HL-60 (cell line): Measurements from ENCODE around the gene CNP.

Experiments
- DNase-seq, 2 experiments: peaks; one replicate each; pipeline ENCODE4 v3.0.0-alpha.2; 2010 to 2020; ENCODE audit warnings: low read depth in 1 of 2, low spot score in 1 of 2
- H3K27ac ChIP-seq: fragments of 250-450 bp; sonication (Bioruptor Pico); replicated peaks from 2 replicates; pipeline ENCODE4 v1.5.1; 2020; ENCODE audit warnings: mild to moderate bottlenecking, moderate library complexity
- H3K27me3 ChIP-seq: fragments of 250-450 bp; sonication (Bioruptor Pico); 2 replicates; pipeline ENCODE4 v1.5.1; 2021; ENCODE audit warnings: mild to moderate bottlenecking, moderate library complexity; ENCODE audit not compliant: insufficient read depth, poor library complexity, severe bottlenecking
- H3K4me3 ChIP-seq: replicated peaks from 2 replicates; pipeline ENCODE4 v1.5.1; 2011; ENCODE audit warnings: mild to moderate bottlenecking, control low read depth, low read length; ENCODE audit not compliant: insufficient read depth
- GABPA ChIP-seq: IDR thresholded peaks from 2 replicates; pipeline ENCODE4 v1.6.1; 2012; ENCODE audit warnings: low read depth
- POLR2AphosphoS5 ChIP-seq: IDR thresholded peaks from 2 replicates; pipeline ENCODE4 v1.6.1; 2012; ENCODE audit warnings: low read depth
- REST ChIP-seq: IDR thresholded peaks from 2 replicates; pipeline ENCODE4 v1.6.1; 2012; ENCODE audit warnings: low read depth; ENCODE audit not compliant: insufficient replicate concordance
- SPI1 ChIP-seq: IDR thresholded peaks from 2 replicates; pipeline ENCODE4 v1.6.1; 2012; ENCODE audit warnings: low read depth, mild to moderate bottlenecking, borderline replicate concordance
- TF ChIP-seq, protein P1 (sequence below): IDR thresholded peaks from one replicate; pipeline ENCODE4 v1.5.1; 2011; ENCODE audit warnings: low read length, control low read depth, inconsistent platforms; ENCODE audit not compliant: insufficient read depth

The CNP gene

DNA sequence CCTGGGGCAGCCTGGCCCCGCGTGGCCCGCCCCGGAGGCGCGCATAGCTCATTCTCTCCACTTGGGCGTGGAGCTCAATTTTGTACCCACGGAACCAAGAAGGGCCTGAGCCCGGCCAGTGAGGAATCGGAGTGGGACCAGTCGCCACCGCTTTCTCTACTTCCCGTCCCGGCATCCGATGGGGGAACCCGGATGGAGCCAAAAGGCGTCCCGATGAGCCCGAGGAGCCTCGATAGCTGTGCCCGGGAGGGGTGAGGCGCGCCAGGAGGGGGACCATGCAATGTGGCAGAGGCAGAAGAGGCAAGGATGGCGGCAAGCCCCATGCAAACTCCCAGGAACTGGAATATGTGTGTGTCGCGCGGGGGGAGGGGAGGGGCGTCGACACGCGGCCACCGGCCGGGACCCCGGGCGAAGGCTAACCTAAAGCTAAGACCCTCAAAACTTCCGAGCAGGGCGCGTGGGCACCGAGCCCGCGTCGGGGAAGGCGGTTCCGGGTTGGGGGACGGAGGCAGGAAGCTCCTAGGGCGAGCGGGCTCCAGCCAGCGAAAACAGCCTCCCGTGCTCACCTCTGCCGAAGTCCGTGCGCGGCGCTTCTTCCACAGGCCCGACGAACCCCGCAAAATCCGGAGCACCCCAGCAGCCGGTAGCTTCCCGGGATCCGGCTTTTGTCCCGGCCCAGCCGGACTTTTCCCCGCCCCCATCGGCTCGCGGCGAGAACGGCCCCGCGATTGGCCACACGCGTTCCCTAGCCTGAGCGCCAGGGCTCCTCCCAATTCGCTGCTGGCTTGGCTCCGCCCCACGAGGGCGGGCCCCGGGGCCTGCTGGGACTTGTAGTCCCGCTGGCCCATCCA is 48.1 kb upstream of the CNP start, which contains the start of gene ACLY:
Gene ACLY, minus strand, starts transcription at position 638 of the 851 bp plus-strand sequence. CDS start 5,078 bp downstream, outside the sequence.
- Histone ChIP-seq H3K27ac (peak within 1 kb of the TSS; percentile 85), H3K27me3 (no peaks in the 10 kb centered on the region), H3K4me3 (peak within 1 kb of the TSS; percentile 99)
- DNase-seq: peak; percentile 96
- TF ChIP-seq GABPA: no peak
- no peak for TF ChIP-seq SPI1
- TF ChIP-seq POLR2AphosphoS5: no peak
- peak; percentile 37 for TF ChIP-seq REST

DNA sequence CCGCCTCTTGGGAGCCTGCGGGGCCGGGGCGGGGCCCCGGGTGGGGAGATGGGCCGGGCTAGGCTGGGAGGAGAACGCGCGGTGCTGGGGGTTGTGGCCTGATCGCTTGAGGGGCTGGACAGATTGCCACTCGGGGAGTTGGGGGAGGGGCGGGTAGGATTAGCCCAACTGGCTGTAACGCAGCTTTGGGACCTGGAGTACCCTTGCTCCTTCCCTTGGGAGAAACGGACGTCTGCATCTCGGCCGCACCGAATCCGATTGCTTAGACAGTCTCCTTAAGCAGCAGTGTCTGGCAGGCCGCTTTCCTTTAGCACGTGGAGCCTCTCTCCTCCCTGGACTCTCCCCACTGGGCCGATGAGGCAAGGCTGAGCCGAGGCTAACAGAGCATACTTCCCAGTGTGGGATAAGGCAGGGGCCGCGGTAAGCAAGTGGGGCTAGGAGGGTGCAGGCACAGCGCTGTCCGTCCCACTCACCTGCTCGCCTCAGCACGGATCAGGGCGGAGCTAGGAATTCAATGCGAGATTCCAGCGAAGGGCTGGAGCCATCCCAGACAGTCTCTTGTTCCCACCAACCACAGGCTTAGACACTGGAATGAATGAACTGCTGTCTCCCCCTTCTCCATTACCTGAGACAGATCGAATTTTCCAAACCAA is 47.3 kb upstream of the CNP start:
- Histone ChIP-seq H3K27ac (peak overlapping the region; percentile 85), H3K4me3 (peak overlapping the region; percentile 99), H3K27me3 (no peaks in the 10 kb centered on the region)
- TF ChIP-seq REST (no peak), SPI1 (no peak), POLR2AphosphoS5 (no peak), GABPA (no peak)
- TF ChIP-seq, protein P1, sequence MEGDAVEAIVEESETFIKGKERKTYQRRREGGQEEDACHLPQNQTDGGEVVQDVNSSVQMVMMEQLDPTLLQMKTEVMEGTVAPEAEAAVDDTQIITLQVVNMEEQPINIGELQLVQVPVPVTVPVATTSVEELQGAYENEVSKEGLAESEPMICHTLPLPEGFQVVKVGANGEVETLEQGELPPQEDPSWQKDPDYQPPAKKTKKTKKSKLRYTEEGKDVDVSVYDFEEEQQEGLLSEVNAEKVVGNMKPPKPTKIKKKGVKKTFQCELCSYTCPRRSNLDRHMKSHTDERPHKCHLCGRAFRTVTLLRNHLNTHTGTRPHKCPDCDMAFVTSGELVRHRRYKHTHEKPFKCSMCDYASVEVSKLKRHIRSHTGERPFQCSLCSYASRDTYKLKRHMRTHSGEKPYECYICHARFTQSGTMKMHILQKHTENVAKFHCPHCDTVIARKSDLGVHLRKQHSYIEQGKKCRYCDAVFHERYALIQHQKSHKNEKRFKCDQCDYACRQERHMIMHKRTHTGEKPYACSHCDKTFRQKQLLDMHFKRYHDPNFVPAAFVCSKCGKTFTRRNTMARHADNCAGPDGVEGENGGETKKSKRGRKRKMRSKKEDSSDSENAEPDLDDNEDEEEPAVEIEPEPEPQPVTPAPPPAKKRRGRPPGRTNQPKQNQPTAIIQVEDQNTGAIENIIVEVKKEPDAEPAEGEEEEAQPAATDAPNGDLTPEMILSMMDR: no peak
- no peak for DNase-seq

- DNase-seq: peak; percentile 14 to 74
- no peak overlapping the region for H3K27ac ChIP-seq
- H3K4me3 ChIP-seq: no peak overlapping the region
- TF ChIP-seq POLR2AphosphoS5 (no peak), SPI1 (no peak), REST (no peak), GABPA (no peak)
- TF ChIP-seq, protein P1: no peak
- no peaks in the 10 kb centered on the region for H3K27me3 ChIP-seq
Measured at GRCh38 chr17:41919840-41920579, 46.6 kb upstream of the CNP start.
